Adipocyte (in vitro differentiated cells): ENCODE results near the gene RPS19BP1.

Experiments used
- DNase-seq: peaks from one replicate; pipeline ENCODE4 v3.0.0-alpha.2; 2015; ENCODE audit warnings: low read depth
- H3K27me3 ChIP-seq: replicated peaks from 2 replicates; pipeline ENCODE4 v1.7.0; 2013; ENCODE audit warnings: mild to moderate bottlenecking, low read length, moderate library complexity; ENCODE audit not compliant: control insufficient read depth, insufficient read depth
- H3K36me3 ChIP-seq: 2 replicates; pipeline ENCODE4 v1.7.0; 2013; ENCODE audit warnings: low read length, mild to moderate bottlenecking, moderate library complexity; ENCODE audit not compliant: control insufficient read depth, insufficient read depth, severe bottlenecking
- H3K4me1 ChIP-seq: 2 replicates; pipeline ENCODE4 v1.7.0; 2013; ENCODE audit warnings: mild to moderate bottlenecking, low read length, moderate library complexity; ENCODE audit not compliant: control insufficient read depth, insufficient read depth
- H3K4me3 ChIP-seq: 2 replicates; pipeline ENCODE4 v1.7.0; 2013; ENCODE audit warnings: mild to moderate bottlenecking, low read length, moderate library complexity
- H3K9ac ChIP-seq: 2 replicates; pipeline ENCODE4 v1.7.0; 2013; ENCODE audit warnings: mild to moderate bottlenecking, low read length, moderate library complexity
- H3K9me3 ChIP-seq: 2 replicates; pipeline ENCODE4 v1.7.0; 2013; ENCODE audit warnings: mild to moderate bottlenecking, low read length, moderate library complexity; ENCODE audit not compliant: control insufficient read depth

Gene RPS19BP1, protein sequence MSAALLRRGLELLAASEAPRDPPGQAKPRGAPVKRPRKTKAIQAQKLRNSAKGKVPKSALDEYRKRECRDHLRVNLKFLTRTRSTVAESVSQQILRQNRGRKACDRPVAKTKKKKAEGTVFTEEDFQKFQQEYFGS

DNA sequence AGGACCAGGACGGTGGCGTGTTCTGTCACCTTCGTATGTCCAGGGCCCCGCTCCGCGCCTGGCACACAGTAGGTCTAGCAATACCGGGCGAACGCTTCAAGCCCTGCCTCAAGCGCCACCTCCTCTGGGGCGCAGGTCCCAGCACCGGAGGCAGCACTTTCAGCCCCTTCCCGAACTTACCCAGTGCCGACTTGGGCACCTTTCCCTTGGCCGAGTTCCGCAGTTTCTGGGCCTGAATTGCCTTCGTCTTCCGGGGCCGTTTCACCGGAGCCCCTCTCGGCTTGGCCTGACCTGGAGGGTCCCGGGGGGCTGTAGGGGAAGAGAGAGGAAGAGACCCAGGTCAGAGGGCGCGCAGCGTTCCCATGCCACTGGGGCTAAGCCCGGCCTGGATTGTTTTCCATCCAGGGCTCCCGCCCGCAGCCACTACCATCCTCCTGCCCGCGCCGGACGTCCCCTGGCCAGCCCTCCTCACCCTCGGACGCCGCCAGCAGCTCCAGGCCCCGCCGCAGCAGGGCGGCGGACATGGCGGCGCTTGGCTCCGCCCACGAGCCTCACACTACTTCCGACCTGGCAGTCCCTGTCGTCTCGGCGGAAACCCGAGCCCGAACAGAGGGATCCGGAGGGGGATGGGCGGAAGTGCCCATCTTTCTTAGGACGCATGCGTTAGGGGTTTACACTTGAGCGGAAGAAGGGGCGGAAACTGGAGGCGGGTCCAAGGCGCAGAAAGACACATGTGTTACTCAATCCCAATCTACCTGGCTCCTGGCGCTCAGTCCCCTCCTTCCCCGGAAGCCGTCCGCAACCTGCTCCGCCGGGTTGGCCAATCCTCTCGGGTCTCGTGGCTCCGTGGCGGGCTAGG, at the start of gene RPS19BP1:
RPS19BP1 (minus strand) TSS at position 534 of the 859 bp plus-strand sequence; CDS start at position 524, 10 bp downstream.
- peaks cover 7% of the 10 kb centered on the region for H3K27me3 ChIP-seq
- peak within 1 kb of the TSS; percentile 84 for H3K4me3 ChIP-seq
- DNase-seq: peak; percentile 99
- peak within 1 kb of the TSS; percentile 97 for H3K9ac ChIP-seq
- peaks cover 27% of the 10 kb centered on the region for H3K36me3 ChIP-seq
- H3K4me1 ChIP-seq: peaks cover 49% of the 10 kb centered on the region
- H3K9me3 ChIP-seq: no peaks in the 10 kb centered on the region

DNA sequence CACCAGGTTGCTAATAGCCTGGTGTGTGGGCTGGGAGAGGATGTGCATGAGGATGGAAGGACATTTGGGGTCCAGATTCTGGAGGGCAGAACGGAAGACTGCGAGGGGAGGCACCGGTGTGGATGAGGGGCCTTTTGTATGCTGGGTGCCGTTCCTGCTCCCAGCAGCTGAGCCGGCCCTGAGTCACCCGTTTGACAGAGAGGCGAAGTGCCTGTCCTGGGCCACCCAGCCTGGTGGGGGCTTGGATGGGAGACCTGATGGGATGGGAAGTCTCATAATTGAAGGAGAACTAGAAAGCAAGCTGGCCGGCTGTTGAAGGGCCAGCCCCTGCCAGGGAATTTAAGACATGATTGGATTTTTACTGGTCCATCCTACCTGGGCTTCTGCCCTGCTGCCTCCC, 48.8 kb upstream of the RPS19BP1 start:
- H3K36me3 ChIP-seq: no peaks in the 10 kb centered on the region
- no peaks in the 10 kb centered on the region for H3K9me3 ChIP-seq
- peaks cover 47% of the 10 kb centered on the region for H3K27me3 ChIP-seq
- DNase-seq: no peak
- no peak overlapping the region for H3K9ac ChIP-seq
- no peaks in the 10 kb centered on the region for H3K4me1 ChIP-seq
- no peak overlapping the region for H3K4me3 ChIP-seq

DNA sequence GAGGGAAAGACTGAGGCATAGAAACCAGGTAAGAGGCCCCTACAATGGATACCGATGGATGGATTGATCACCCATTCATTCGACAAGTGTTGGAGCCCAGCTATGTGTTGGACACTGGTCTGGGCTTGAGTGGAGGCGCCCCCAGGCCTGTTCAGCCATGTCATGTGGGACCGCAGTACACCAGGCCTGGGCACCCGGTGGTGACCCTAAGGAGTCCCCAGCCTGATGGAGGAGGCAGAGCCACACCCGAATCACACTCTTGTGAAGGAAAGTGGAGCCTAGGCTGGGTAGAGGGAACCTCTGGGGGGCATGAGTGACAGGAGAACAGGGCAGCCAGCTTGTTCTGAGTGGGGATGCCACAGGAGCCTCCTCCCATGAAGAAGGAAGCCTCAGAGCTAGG, 48.2 kb upstream of the RPS19BP1 start:
- DNase-seq: no peak
- Histone ChIP-seq H3K9ac (no peak overlapping the region), H3K4me1 (no peaks in the 10 kb centered on the region), H3K9me3 (no peaks in the 10 kb centered on the region), H3K4me3 (no peak overlapping the region), H3K27me3 (peaks cover 47% of the 10 kb centered on the region), H3K36me3 (no peaks in the 10 kb centered on the region)

DNA sequence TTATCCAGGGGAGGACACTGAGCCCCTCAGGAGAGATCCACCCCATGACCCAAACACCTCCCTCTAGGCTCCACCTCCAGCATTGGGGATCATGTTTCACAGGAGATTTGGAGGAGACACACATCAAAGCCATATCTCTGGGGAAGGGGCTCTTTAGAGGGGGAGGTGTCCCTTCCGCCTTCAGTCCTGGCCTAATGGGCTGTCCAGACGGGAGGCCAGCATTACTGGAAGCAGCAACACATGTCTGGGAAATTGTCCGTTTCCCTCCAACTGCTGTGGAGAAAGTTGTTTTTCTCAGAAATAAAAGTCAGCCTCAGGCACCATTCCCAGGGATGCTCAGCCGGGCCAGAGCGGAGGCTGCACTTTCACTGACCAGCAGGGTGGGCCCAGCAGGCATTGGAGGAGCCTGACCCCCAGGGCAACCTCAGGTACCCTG, 47.5 kb upstream of the RPS19BP1 start:
- no peak for DNase-seq
- Histone ChIP-seq H3K4me1 (peaks cover under 1% of the 10 kb centered on the region), H3K27me3 (peaks cover 47% of the 10 kb centered on the region)

DNA sequence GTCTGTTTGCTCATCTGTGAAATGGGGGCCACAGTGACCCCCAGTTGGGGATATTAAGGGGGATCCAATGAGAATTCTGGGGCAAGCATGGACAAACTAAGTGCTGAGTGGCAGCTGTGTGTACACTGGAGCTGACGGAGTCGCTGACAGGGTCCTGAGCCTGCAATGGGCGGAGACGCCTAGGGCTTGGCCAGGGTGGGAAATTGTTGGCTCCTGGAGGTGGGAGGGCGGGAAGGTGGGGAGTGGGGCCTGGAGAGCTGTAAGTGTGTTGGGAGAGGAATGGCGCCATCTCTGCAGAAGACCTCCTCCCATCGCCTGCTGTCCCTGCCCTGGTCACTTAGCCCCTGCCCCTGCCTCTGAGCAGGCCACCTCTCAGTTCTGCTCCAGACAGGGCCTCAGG, 45.4 kb upstream of the RPS19BP1 start:
- Histone ChIP-seq H3K27me3 (peaks cover 34% of the 10 kb centered on the region), H3K4me1 (peaks cover 7% of the 10 kb centered on the region), H3K9me3 (no peaks in the 10 kb centered on the region), H3K9ac (no peak overlapping the region), H3K36me3 (no peaks in the 10 kb centered on the region), H3K4me3 (no peak overlapping the region)
- no peak for DNase-seq

More for the DNA sequence above, 47.5 kb upstream of the RPS19BP1 start:
- Histone ChIP-seq H3K36me3 (no peaks in the 10 kb centered on the region), H3K9ac (no peak overlapping the region), H3K4me3 (no peak overlapping the region), H3K9me3 (no peaks in the 10 kb centered on the region)

DNA sequence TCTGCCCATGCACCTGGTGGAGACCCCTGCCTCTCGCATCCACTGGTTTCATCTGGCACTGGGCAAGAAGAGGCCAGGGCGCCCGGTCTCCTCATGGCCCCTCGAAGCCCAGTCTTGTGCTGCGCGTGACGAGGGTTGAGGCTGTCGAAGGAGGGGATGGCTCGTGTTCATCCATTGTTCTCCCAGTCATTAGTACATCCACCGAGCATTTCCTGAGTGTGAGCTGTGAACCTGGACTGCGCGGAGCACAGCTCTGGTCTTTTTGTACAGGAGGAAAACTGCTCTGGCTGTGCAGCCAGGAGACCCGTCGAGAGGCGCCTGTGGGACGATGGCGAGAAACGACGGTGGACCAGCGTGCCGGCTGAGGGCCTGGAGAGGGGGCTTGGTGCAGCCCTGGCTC, 44.8 kb upstream of the RPS19BP1 start:
- Histone ChIP-seq H3K27me3 (peaks cover 34% of the 10 kb centered on the region), H3K4me1 (peaks cover 7% of the 10 kb centered on the region), H3K36me3 (no peaks in the 10 kb centered on the region), H3K9me3 (no peaks in the 10 kb centered on the region), H3K9ac (no peak overlapping the region), H3K4me3 (no peak overlapping the region)
- DNase-seq: no peak

DNA sequence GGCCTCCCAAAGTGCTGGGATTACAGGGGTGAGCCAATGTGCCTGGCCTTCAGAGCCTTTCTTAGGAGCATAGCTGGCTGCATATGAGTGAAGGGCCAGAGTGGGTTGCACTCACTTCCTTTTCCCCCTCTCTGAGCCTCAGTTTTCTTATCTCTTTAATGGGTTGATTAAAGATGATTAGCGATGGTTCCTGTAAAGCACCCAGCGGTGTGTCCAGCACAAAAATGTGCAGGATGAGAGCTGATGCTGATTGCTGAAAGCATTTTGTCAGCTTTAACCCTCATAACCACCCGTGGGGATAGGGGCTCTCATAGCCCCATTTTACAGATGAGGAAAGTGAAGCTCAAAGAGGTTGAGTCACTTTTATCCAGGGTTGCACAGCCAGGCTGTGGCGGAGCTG, 43.5 kb upstream of the RPS19BP1 start:
- H3K4me1 ChIP-seq: peaks cover 7% of the 10 kb centered on the region
- H3K27me3 ChIP-seq: peaks cover 22% of the 10 kb centered on the region
- H3K9ac ChIP-seq: no peak overlapping the region
- no peak for DNase-seq
- no peaks in the 10 kb centered on the region for H3K36me3 ChIP-seq
- no peak overlapping the region for H3K4me3 ChIP-seq
- H3K9me3 ChIP-seq: no peaks in the 10 kb centered on the region

DNA sequence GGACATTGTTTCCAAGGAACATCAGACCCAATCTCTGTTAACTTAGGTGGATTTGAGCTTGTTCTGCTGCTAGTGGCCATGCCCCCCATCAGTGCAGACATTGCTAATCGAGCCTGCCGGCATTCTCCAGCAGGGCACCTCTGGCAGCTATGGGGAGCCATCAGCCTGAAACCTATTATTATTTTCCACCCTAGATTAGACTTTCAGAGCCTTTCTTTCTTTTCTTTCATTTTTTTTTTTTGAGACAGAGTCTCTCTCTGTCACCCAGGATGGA, 42.9 kb upstream of the RPS19BP1 start:
- no peaks in the 10 kb centered on the region for H3K9me3 ChIP-seq
- H3K4me1 ChIP-seq: peaks cover 7% of the 10 kb centered on the region
- H3K9ac ChIP-seq: no peak overlapping the region
- peaks cover 18% of the 10 kb centered on the region for H3K27me3 ChIP-seq
- H3K4me3 ChIP-seq: no peak overlapping the region
- no peak for DNase-seq
- no peaks in the 10 kb centered on the region for H3K36me3 ChIP-seq

DNA sequence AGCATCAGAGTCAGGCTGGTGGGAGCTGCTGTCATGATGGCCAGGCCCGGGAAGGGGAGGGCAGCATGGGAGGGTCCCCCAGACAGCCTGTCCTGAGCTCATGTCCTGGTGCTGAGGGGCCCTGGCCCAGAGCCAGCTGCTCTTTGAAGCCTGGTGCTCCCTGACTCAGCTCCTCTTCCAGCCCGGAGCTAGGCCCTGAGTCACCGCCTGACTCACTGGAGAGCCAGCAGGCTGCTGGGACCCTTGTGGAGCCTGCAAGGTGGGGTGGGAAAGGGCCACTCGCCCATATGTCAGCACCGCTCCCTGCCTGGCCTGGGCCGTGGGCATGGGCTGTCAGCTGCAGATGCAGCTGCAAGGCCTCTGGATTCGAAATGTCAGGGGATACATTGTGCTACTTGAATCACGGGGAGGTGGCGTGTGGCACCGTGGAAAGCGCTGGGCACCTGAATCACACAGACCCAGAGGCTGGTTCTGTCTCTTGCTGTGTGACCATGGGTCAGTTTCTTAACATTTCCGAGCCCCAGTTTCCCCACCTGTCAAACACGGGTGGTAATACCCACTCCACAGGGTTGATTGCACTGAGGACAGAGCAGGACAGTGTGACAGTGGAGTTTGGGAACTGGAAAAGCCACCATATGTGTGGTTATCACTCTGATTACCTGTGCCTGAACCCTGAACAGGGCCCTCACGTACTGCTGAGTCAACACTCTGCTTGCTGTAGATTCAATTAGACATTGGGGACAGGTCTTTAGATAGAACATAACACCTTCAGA, 42.4 kb upstream of the RPS19BP1 start:
- Histone ChIP-seq H3K4me3 (no peak overlapping the region), H3K36me3 (no peaks in the 10 kb centered on the region), H3K4me1 (peaks cover 7% of the 10 kb centered on the region), H3K27me3 (peaks cover 16% of the 10 kb centered on the region), H3K9ac (no peak overlapping the region), H3K9me3 (no peaks in the 10 kb centered on the region)
- peak; percentile 58 for DNase-seq

DNA sequence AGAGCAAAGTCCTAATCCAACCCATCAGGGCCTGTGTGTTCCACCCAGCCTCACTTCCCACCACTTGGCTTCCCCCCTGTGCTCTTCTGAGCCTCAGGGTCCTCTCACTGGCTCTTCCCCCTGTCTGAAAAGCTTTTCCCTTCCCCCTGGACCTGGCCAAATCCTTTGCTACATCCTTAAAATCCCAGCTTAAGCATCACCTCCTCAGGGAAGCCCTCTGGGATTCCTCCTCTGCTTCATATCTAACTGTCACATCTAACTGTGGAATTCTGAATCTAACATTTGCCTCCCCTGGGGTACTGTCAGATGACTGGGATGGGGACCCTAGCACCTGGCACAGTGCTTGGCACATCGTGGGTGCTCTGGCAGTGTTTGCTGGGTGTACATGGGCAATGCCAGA, 39.0 kb upstream of the RPS19BP1 start:
- Histone ChIP-seq H3K9ac (no peak overlapping the region), H3K4me1 (peaks cover 7% of the 10 kb centered on the region), H3K27me3 (peaks cover 20% of the 10 kb centered on the region), H3K4me3 (no peak overlapping the region), H3K36me3 (no peaks in the 10 kb centered on the region), H3K9me3 (no peaks in the 10 kb centered on the region)
- no peak for DNase-seq

DNA sequence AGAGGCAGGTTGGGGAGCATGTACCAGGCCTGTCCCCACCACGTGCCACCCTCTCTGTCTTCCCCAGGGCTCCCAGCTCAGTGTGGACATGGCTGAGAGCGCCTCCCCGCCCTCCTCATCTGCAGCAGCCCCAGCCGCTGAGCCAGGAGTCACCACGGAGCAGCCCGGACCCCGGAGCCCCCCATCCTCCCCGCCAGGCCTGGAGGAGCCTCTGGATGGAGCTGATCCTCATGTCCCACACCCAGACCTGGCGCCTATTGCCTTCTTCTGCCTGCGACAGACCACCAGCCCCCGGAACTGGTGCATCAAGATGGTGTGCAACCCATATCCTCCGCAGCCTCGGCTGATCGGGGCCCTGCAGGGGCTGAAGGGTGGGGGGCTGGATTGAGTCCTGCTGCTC, 38.1 kb upstream of the RPS19BP1 start, which contains the start of gene CACNA1I:
CACNA1I (plus strand) TSS at position 89 of the 400 bp plus-strand sequence; CDS start at position 89, 0 bp downstream.
- H3K9me3 ChIP-seq: no peaks in the 10 kb centered on the region
- H3K4me3 ChIP-seq: no peak within 1 kb of the TSS
- no peak within 1 kb of the TSS for H3K9ac ChIP-seq
- H3K4me1 ChIP-seq: peaks cover 7% of the 10 kb centered on the region
- no peak for DNase-seq
- H3K27me3 ChIP-seq: peaks cover 20% of the 10 kb centered on the region
- H3K36me3 ChIP-seq: no peaks in the 10 kb centered on the region
